Body of pancreas (tissue), 4 donors: ENCODE data around the gene EIF5AL1.
"Not testable (repeated sequence)": the region's sequence is repeated elsewhere in the genome, so short reads cannot be mapped to it uniquely, and the experiment has no call there.

Source experiments
- POLR2A ChIP-seq, 3 donors: fragments of 450-650 bp; IDR thresholded peaks; one replicate each; pipeline ENCODE4 v1.6.1; 2016; ENCODE audit warnings: antibody characterized with exemption in 3 of 3, mild to moderate bottlenecking in 2 of 3
- TF ChIP-seq, protein P1 (sequence below), 7 experiments: fragments of 450-650 bp in 4 of 7; fragments of 200-600 bp in 3 of 7; sonication (generic) in 3 of 7; IDR thresholded peaks; one replicate each; pipeline ENCODE4 v1.5.1; 2016 to 2019; ENCODE audit warnings: antibody characterized with exemption in 7 of 7

DNA sequence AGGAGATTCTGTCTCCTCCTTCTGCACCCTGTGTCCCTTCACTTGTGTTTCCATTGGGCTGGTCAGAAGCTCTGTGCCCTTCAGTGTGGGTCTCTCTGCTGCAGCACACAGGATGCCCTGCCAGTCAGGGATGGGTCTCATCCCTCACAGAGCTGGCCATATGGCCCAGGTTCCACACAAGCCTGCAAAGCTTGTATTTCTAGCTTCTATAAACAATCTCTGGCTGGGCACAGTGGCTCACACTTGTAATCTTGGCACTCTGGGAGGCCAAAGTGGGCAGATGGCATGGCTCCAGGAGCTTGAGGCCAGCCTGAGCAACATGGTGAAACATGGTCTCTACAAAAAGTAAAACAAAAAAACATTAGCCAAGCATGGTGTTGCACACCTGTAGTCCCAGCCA, 7.0 kb upstream of the EIF5AL1 start:
- TF ChIP-seq, protein P1, sequence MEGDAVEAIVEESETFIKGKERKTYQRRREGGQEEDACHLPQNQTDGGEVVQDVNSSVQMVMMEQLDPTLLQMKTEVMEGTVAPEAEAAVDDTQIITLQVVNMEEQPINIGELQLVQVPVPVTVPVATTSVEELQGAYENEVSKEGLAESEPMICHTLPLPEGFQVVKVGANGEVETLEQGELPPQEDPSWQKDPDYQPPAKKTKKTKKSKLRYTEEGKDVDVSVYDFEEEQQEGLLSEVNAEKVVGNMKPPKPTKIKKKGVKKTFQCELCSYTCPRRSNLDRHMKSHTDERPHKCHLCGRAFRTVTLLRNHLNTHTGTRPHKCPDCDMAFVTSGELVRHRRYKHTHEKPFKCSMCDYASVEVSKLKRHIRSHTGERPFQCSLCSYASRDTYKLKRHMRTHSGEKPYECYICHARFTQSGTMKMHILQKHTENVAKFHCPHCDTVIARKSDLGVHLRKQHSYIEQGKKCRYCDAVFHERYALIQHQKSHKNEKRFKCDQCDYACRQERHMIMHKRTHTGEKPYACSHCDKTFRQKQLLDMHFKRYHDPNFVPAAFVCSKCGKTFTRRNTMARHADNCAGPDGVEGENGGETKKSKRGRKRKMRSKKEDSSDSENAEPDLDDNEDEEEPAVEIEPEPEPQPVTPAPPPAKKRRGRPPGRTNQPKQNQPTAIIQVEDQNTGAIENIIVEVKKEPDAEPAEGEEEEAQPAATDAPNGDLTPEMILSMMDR (IDR thresholded peaks at IDR 0.05), result not testable (repeated sequence)
- not testable (repeated sequence) for TF ChIP-seq POLR2A (IDR thresholded peaks at IDR 0.05)
